Suprapubic skin (tissue), 4 donors: ENCODE data around the gene NUP85.

Experiments
- EP300 ChIP-seq: sonication (generic); formaldehyde crosslinking; IDR thresholded peaks from one replicate; pipeline ENCODE4 v1.6.1; 2017; ENCODE audit warnings: antibody characterized with exemption
- POLR2A ChIP-seq, 2 donors: fragments of 450-650 bp; IDR thresholded peaks; one replicate each; pipeline ENCODE4 v1.6.1; 2017; ENCODE audit warnings: antibody characterized with exemption in 2 of 2, mild to moderate bottlenecking in 2 of 2, moderate library complexity in 2 of 2
- POLR2AphosphoS5 ChIP-seq, 3 donors: sonication (generic); formaldehyde crosslinking; IDR thresholded peaks; one replicate each; pipeline ENCODE4 v1.6.1; 2017; ENCODE audit warnings: antibody characterized with exemption in 3 of 3
- TF ChIP-seq, protein P1 (sequence below), 2 donors: fragments of 200-600 bp in 1 of 2; fragments of 450-650 bp in 1 of 2; sonication (generic) in 1 of 2; IDR thresholded peaks; one replicate each; pipeline ENCODE4 v1.5.1; 2016 to 2019; ENCODE audit warnings: antibody characterized with exemption in 2 of 2, mild to moderate bottlenecking in 1 of 2, moderate library complexity in 1 of 2

DNA sequence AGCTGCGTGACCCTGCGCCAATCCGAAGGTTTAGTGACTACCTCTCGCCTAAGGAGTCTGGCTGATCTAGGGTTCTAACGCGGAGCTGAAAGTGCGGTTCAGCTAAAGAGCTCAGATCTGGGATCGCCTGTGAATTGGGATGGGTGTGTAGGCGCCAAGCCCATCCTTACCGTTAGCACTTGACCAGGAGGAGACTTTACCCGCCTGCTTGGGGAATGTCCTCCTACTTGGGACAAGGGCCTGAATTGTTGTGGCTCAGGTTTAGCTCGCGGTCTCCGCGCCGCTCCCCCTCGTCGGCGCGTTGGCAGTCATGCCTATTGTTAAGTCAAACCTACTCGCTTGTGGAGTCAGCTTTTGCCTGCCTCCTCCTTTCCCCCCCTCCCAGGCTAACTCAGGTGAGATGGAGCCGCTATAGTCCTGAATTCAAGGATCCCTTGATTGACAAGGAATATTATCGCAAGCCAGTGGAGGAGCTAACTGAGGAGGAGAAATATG, 56.7 kb downstream of the NUP85 start:
- TF ChIP-seq, protein P1, sequence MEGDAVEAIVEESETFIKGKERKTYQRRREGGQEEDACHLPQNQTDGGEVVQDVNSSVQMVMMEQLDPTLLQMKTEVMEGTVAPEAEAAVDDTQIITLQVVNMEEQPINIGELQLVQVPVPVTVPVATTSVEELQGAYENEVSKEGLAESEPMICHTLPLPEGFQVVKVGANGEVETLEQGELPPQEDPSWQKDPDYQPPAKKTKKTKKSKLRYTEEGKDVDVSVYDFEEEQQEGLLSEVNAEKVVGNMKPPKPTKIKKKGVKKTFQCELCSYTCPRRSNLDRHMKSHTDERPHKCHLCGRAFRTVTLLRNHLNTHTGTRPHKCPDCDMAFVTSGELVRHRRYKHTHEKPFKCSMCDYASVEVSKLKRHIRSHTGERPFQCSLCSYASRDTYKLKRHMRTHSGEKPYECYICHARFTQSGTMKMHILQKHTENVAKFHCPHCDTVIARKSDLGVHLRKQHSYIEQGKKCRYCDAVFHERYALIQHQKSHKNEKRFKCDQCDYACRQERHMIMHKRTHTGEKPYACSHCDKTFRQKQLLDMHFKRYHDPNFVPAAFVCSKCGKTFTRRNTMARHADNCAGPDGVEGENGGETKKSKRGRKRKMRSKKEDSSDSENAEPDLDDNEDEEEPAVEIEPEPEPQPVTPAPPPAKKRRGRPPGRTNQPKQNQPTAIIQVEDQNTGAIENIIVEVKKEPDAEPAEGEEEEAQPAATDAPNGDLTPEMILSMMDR (IDR thresholded peaks at IDR 0.05) = no peak
- TF ChIP-seq POLR2AphosphoS5 (IDR thresholded peaks at IDR 0.05) (no peak), POLR2A (IDR thresholded peaks at IDR 0.05) (no peak), EP300 (no peak)
